Stimulated activated CD4-positive, alpha-beta T cell treated with anti-CD3 and anti-CD28 coated beads, Interleukin-4, amount 100 ng/mL, for 24 hours (primary cell): ENCODE data around the gene PDS5B.
A peak's percentile ranks its signal among the peaks of the same experiment; 100 is the strongest.

ENCODE experiments used
- DNase-seq: peaks from one replicate; pipeline ENCODE4 v3.0.0-alpha.2; 2020

PDS5B gene

DNA sequence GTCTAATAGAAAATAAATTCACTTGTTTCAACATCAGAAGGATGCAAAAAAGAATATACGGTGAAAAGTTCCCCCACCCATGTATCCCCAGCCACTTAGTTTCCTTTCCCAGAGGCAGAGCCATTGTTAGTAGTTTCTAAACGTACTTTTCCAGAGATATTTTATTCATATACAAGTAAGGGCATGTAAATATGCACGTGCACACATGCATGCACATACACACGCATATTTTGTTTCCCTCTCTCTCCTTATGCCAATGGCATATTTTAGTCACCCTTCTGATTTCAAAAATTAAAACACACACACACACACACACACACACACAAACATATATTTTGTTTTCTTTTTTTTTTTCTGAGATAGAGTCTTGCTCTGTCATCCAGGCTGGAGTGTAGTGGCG is 147.4 kb downstream of the PDS5B start:
- DNase-seq = no peak

- no peak for DNase-seq
Observed at GRCh38 chr13:32734511-32734910, 148.3 kb downstream of the PDS5B start.

DNA sequence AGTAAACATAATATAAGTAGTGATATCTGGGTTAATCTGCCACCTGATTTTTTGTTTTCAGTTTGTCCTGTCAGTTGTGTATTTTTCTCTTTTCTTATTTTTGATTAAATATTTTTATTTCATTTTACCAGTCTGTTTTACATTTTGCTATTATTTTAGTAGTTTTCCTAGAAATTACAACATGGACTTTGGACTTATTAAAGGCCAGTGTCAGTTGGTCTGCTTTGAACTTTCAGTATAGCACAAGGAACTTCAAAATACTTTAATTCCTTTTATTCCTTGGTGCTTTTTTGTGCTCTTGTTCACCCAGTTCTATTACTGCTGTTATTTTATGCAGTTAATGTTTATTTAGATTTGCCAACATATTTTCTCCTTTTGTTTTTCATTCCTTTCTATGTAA is 149.6 kb downstream of the PDS5B start:
- no peak for DNase-seq

DNA sequence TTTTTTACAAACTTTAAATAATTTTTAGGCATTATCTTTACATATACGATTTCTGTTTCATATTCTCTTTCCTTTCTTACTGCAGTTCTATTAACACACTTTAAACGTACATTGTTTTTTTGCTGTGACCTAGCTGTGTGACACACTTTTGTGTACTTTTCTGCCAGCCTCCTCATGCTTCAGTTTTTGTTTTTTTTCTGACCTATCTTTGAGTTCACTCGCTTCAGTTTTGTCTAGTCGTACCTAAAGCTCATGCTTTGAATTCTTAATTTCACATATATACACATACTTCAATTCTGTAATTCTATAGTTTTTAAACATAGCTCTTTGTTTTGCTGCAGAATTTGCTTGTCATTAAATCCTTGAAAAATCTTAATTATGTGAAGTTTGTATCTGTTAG is 150.4 kb downstream of the PDS5B start:
- DNase-seq = no peak

- DNase-seq = no peak
Observed at GRCh38 chr13:32737111-32737571, 150.9 kb downstream of the PDS5B start.

GRCh38 chr13:32737679-32738078 is 151.4 kb downstream of the PDS5B start:
- DNase-seq = no peak

DNA sequence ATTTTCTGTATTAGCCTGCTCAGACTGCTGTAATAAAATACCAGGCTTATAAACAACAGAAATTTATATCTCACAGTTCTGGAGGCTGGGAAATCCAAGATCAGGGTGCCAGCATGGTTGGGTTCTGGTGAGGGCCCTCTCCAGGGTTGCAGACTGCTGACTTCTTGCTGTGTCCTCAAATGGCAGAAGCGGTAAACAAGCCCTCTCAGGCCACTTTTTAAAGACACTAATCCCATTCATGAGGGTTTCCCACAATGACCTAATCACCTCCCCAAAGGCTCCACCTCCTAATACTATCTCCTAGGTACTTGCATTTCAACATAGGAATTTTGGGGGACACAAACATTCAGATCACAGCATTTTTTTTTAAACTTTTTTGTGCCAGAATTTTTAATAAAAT is 159.3 kb downstream of the PDS5B start:
- no peak for DNase-seq

DNA sequence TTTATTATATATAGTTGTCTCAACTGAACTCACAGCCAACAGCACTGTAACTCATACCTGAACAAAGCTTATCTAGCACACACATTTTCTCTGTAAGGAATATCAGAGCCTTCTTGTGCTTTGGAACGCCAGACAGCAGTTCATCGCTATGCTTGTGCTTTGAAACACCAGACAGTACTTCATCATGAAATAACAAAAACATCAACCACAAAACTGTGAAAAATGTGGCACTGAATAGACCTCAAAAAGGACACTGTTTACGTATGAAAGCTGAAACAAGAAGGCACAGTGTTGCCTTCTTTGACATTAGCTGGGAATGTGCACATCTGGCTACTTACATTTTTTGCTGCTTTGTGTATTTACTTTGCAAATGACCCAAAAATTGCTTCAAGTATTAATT is 160.2 kb downstream of the PDS5B start:
- no peak for DNase-seq

DNA sequence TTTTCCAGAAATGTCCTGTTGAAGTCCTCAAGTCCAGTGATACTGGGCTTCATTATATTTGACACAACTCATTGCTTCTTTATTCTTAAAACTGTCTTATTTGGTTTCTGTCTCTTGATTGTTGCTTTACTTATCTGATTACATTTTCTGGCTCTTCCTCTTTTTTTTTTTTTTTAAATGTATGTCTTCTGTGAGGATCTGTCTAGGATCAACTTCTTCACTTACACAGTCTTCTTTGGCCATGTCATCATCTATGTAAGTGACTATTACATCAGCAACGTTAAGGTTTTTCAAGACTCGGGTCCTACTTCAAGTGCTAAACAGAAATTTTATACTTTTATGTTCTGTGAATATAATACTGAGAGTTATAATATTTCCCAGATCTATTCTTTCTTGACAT is 162.1 kb downstream of the PDS5B start:
- no peak for DNase-seq

DNA sequence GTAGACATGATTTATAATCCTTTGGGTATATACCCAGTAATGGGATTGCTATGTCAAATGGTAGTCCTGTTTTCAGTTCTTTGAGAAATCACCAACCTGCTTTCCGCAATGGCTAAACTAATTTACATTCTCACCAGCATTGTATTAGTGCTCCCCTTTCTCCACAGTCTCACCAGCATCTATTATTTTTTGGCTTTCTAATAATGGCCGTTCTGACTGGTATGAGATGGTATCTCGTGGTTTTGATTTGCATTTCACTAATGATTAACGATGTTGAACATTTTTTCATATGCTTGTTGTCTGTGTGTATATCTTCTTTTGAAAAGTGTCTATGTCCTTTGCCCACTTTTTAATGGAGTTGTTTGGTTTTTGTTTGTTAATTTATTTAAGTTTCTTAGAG is 165.1 kb downstream of the PDS5B start:
- no peak for DNase-seq

DNA sequence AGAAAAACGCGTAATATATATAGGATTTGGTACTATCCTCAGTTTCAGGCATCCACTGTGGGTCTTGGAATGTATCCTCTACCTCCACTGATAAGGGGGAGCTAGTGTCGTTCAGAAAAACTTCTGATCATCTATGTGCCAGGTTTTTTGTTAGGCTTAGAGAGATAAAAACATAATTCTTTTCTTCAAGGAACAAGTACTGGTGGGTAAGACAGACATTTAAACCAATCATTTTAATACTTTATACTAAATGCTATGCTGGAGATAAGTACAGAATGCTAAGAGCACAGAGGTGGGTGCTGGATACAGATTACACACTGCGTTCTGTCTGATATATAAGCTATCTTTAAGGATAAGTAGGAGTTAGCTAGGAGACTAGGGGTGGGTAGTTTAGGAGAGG is 166.1 kb downstream of the PDS5B start:
- no peak for DNase-seq

DNA sequence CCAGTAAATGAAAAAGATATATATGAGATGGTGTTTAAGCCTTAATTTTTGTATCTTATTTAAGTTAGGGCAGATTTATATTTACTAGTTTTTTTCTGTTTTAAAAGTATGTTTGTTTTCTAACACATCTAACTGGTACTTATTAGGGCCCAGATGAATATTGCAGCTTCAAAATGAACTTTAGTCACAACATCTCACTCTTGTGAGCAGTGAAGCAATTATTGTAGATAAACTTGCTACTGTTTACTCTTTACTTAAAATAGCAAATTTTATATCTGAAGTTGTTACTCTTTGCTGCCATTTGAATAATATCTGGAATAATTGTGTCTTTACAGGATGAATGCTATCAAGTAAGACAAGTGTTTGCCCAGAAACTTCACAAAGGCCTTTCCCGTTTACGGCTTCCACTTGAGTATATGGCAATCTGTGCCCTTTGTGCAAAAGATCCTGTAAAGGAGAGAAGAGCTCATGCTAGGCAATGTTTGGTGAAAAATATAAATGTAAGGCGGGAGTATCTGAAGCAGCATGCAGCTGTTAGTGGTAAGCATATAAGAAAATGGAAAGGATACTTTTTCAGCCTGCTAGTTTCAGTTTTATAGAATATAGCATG is 166.8 kb downstream of the PDS5B start:
- DNase-seq = no peak

GRCh38 chr13:32754179-32754578 is 167.9 kb downstream of the PDS5B start:
- DNase-seq = no peak

DNA sequence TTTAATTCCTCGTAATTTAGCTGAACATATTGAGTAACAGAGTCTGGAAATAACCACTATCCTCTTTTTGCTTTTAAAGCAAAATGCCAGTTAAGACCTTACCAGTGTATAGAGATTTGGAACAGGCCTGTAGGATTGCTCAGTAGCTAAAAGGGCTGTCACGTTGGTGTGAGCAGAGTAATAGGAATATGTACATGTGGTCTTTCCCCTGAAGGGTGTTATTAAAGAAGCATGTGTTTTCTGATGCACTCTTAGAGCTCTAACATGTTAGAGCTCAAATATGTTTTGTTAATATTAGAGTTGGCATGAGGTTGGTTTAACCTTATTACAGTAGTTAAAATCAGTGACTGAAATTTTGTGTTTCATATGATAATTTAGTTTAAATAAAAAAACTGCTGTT is 172.9 kb downstream of the PDS5B start:
- no peak for DNase-seq

DNA sequence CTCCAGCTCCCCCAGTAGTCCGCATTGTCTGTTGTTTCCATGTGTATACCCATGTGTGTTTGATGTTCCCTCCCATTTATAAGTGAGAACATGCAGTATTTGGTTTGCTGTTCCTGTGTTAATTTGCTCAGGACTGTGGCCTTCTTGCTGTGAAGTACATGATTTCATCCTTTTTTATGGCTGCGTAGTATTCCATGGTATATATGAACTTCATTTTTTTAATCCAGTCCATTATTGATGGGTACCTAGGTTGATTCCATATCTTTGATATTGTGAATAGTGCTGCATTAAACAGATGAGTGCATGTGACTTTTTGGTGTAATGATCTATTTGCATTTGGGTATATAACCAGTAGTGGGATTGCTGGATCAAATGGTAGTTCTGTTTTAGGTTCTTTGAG is 175.2 kb downstream of the PDS5B start:
- DNase-seq = no peak

- no peak for DNase-seq
Observed at GRCh38 chr13:32779119-32779518, 192.9 kb downstream of the PDS5B start.

- DNase-seq = no peak
Observed at GRCh38 chr13:32781906-32782305, 195.7 kb downstream of the PDS5B start.

- peak; percentile 16 for DNase-seq
Observed at GRCh38 chr13:32783067-32783466, 196.8 kb downstream of the PDS5B start.

GRCh38 chr13:32790731-32791130 is 204.5 kb downstream of the PDS5B start:
- DNase-seq = no peak

DNA sequence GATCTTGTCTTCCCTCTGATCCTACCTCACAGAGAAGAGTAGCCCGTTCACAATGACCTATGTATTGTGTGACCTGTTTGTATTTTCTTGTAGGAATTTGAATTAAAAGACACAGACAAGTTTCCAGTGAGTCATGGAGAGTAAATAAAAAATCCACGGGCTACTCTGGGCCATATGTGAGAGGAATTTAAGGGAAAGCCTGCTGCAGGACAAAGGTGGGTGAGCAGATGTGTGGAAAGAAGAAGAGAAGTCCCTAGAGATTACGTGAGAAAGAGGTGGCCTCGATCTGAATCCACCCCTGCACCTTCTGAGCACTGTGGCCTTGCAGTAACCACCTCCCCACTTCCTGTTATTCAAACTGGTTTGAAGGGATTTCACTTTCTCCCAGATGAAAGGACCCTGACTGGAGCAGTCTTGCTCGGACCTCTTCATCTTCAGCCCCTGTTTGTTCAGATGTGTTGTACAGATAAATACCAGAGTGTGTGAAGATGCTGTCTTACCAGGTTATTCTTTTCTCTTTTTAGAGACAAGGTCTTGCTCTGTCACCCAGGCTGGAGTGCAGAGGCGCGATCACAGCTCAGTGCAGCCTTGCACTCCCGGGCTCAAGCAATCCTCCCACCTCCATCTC is 205.4 kb downstream of the PDS5B start:
- no peak for DNase-seq

DNA sequence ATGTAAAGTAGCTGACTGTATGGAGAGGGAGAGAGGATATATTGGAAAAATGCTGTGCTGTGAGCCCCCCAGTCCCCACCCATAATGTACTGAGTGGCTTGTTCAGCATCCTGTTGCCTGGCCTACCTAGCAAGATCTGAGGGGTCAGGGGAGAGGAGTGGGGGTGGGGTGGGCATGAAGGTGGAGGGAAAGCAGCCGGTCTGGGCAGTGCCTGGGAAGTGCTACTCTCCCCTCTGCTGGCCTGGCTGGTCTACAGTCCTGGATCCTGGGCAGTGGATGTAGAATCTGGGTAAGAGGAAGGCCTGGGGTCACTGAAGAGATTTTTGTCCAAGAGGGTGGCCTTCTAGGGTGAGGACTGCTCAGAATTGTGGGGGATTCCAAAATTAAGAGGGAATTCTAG is 210.5 kb downstream of the PDS5B start:
- no peak for DNase-seq

DNA sequence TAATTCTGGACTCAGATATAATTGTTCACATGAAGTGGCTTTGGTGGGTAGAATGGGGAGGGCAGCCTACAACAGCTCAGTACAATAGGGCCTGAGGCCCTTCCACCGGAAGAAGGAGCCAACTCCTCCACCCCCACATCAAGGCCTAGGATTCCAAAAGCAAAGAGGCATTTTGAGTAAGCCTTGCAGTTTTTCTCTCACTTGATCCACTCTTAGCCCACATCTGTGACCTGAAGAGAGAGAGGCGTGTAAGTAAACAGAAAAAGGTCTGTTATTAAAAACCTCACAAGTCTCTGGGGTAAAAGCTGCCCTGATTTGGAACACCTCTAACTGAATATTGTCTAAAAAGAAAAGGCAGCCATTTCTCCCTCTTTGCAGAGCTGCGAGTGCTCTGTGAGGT is 215.9 kb downstream of the PDS5B start:
- no peak for DNase-seq

- DNase-seq = no peak
Observed at GRCh38 chr13:32804673-32805230, 218.5 kb downstream of the PDS5B start.

DNA sequence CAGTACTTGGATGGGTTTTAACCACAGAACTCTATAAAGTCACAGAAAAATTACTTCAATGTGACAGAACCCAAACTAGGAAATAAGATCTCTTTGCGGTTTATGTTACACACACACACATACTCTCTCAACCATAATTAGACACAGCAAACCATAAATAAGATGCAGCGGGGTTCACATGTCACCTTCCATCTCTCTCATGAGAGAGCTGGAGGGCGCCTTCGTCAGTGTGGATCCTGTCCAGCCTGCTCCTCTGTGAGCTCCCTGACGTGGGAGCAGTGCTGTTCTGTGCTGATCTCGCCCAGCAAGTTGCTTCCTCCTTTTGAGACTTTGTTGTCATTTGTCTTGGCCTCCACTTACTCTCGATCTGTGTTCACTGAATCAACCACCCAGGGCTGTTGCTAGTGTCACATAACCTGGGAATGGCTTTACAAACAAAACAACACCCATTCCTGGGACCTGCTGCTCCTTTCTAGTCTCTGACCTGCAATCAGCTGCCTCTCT is 225.1 kb downstream of the PDS5B start:
- DNase-seq = no peak
